Natural killer cell (primary cell): ENCODE results near the gene PTPRM. TPM values are rescaled to one million over a fixed set of nuclear protein-coding genes. Genes with fewer than 3 reads are reported as not detected.

Source experiments
- ATAC-seq, 3 donors: fragments of 150-1000 bp in 2 of 3; fragments of 200-7000 bp in 1 of 3; cut with Tn5 transposase; 1 replicate in 1 of 3; 2 replicates in 2 of 3; pipeline ENCODE4 v1.10.0; 2021; ENCODE audit warnings: mild to moderate bottlenecking in 2 of 3, moderate library complexity in 2 of 3
- DNase-seq, 2 donors: peaks; one replicate each; pipeline versions ENCODE4 v3.0.0 to v3.0.0-alpha.2; 2013 to 2021; ENCODE audit warnings: mixed read lengths in 1 of 2
- H3K27ac ChIP-seq: one replicate; pipeline ENCODE4 v1.5.1; 2013; ENCODE audit warnings: mild to moderate bottlenecking, low read length
- H3K27me3 ChIP-seq: one replicate; pipeline ENCODE4 v1.6.1; 2013; ENCODE audit warnings: low read length; ENCODE audit not compliant: control insufficient read depth, insufficient read depth
- H3K36me3 ChIP-seq: one replicate; pipeline ENCODE4 v1.6.1; 2013; ENCODE audit warnings: low read length; ENCODE audit not compliant: control insufficient read depth, insufficient read depth
- H3K4me1 ChIP-seq: one replicate; pipeline ENCODE4 v1.6.1; 2013; ENCODE audit warnings: low read length; ENCODE audit not compliant: control insufficient read depth, insufficient read depth
- H3K4me3 ChIP-seq: one replicate; pipeline ENCODE4 v1.5.1; 2013; ENCODE audit warnings: low read length
- H3K9me3 ChIP-seq: one replicate; pipeline ENCODE4 v1.6.1; 2013; ENCODE audit warnings: low read length; ENCODE audit not compliant: control insufficient read depth, insufficient read depth
- H3K27ac Mint-ChIP-seq, 2 donors: one replicate each; pipeline ENCODE4 v1.8.0; 2022; ENCODE audit warnings: mild to moderate bottlenecking in 2 of 2, mixed read lengths in 2 of 2, moderate library complexity in 1 of 2
- H3K27me3 Mint-ChIP-seq, 2 donors: one replicate each; pipeline ENCODE4 v1.8.0; 2022; ENCODE audit warnings: low read depth in 2 of 2, mixed read lengths in 2 of 2
- H3K36me3 Mint-ChIP-seq: one replicate; pipeline ENCODE4 v1.8.0; 2022; ENCODE audit warnings: mixed read lengths
- H3K4me1 Mint-ChIP-seq, 2 donors: one replicate each; pipeline ENCODE4 v1.8.0; 2022; ENCODE audit warnings: mixed read lengths in 2 of 2
- H3K4me3 Mint-ChIP-seq: one replicate; pipeline ENCODE4 v1.8.0; 2022; ENCODE audit warnings: mild to moderate bottlenecking, moderate library complexity, mixed read lengths
- H3K9me3 Mint-ChIP-seq, 2 donors: one replicate each; pipeline ENCODE4 v1.8.0; 2022; ENCODE audit warnings: mixed read lengths in 2 of 2
- CTCF ChIP-seq: fragments of 200-600 bp; IDR thresholded peaks from one replicate; pipeline ENCODE4 v1.8.0; 2022; ENCODE audit warnings: antibody characterized with exemption
- WGBS: methylation state at CpG from one replicate; pipeline ENCODE4 v1.1.7; 2013; ENCODE audit warnings: missing lambda C conversion rate; ENCODE audit not compliant: insufficient coverage; 5-methylcytosine and 5-hydroxymethylcytosine counted together
- intact Hi-C: fragments of 100-400 bp; cut with micrococcal nuclease; formaldehyde crosslinking; loops from one replicate; pipeline ENCODE4 v1.14.2; 2022
- total RNA-seq, 4 donors: library from RNA; stranded (reverse); fragments of 120-200 nt in 1 of 4; gene quantifications; one replicate each; pipeline versions ENCODE4 v1.2.3 to v1.2.4, GENCODE V29; 2013 to 2022

Gene PTPRM
- total RNA-seq, 3 donors from 2014 or later (not counting 1 experiment from before 2014, with no cell fraction given) = 5.0 to 13.2 (median 12.1) TPM

GRCh38 chr18:7585276-7585670, 18.2 kb downstream of the PTPRM start:
- intact Hi-C loops = no loop called here
- H3K36me3 ChIP-seq = no peaks in the 10 kb centered on the region

GRCh38 chr18:7586379-7586778, 19.3 kb downstream of the PTPRM start:
- 78% methylated on average over 1 of the region's 1 CpG for WGBS
- no peaks in the 10 kb centered on the region for H3K36me3 Mint-ChIP-seq
- no peaks in the 10 kb centered on the region for H3K27me3 Mint-ChIP-seq
- H3K9me3 Mint-ChIP-seq = no peaks in the 10 kb centered on the region
- Histone ChIP-seq H3K9me3 (no peaks in the 10 kb centered on the region), H3K27me3 (no peaks in the 10 kb centered on the region), H3K4me1 (no peaks in the 10 kb centered on the region), H3K36me3 (no peaks in the 10 kb centered on the region), H3K27ac (no peak overlapping the region), H3K4me3 (no peak overlapping the region)
- H3K27ac Mint-ChIP-seq = no peak overlapping the region
- intact Hi-C loops = no loop called here
- ATAC-seq = no peak
- no peak for TF ChIP-seq CTCF
- peaks cover 4 to 10% of the 10 kb centered on the region in 2 donors for H3K4me1 Mint-ChIP-seq
- DNase-seq = no peak
- no peak overlapping the region for H3K4me3 Mint-ChIP-seq

More at GRCh38 chr18:7585276-7585670, 18.2 kb downstream of the PTPRM start:
- H3K36me3 Mint-ChIP-seq = no peaks in the 10 kb centered on the region
- Histone ChIP-seq H3K9me3 (no peaks in the 10 kb centered on the region), H3K27me3 (no peaks in the 10 kb centered on the region), H3K4me3 (no peak overlapping the region), H3K4me1 (no peaks in the 10 kb centered on the region), H3K27ac (no peak overlapping the region)
- no peak for TF ChIP-seq CTCF
- DNase-seq = no peak
- no peaks in the 10 kb centered on the region for H3K4me1 Mint-ChIP-seq
- 76% methylated on average over 4 of the region's 4 CpGs for WGBS
- no peak for ATAC-seq
- H3K27me3 Mint-ChIP-seq = no peaks in the 10 kb centered on the region
- H3K27ac Mint-ChIP-seq = no peak overlapping the region
- H3K9me3 Mint-ChIP-seq = no peaks in the 10 kb centered on the region
- H3K4me3 Mint-ChIP-seq = no peak overlapping the region

GRCh38 chr18:7590826-7591560, 23.9 kb downstream of the PTPRM start:
- H3K27me3 ChIP-seq = no peaks in the 10 kb centered on the region
- no peak for DNase-seq
- H3K9me3 ChIP-seq = no peaks in the 10 kb centered on the region
- no peaks in the 10 kb centered on the region for H3K36me3 ChIP-seq
- no peak overlapping the region for H3K27ac Mint-ChIP-seq
- no peaks in the 10 kb centered on the region for H3K36me3 Mint-ChIP-seq
- WGBS = 29% methylated on average over 1 of the region's 1 CpG
- H3K4me1 ChIP-seq = no peaks in the 10 kb centered on the region
- H3K27me3 Mint-ChIP-seq = no peaks in the 10 kb centered on the region
- no peak for TF ChIP-seq CTCF
- H3K27ac ChIP-seq = no peak overlapping the region
- intact Hi-C loops = no loop called here
- ATAC-seq = no peak
- no peak overlapping the region for H3K4me3 ChIP-seq
- H3K4me3 Mint-ChIP-seq = no peak overlapping the region
- peaks cover 4 to 10% of the 10 kb centered on the region in 2 donors for H3K4me1 Mint-ChIP-seq
- peaks cover 0 to 3% of the 10 kb centered on the region in 2 donors for H3K9me3 Mint-ChIP-seq
